Nephron (organoid): ENCODE measurements around the gene S100A5.
"Not testable (repeated sequence)": the region's sequence is repeated elsewhere in the genome, so short reads cannot be mapped to it uniquely, and the experiment has no call there.

Experiments used
- H3K27ac Mint-ChIP-seq, 3 experiments: 2 replicates each; pipeline ENCODE4 v1.8.0; 2020; ENCODE audit warnings: mixed read lengths in 3 of 3, mild to moderate bottlenecking in 2 of 3, moderate library complexity in 1 of 3
- H3K27me3 Mint-ChIP-seq: 2 replicates; pipeline ENCODE4 v1.8.0; 2021; ENCODE audit warnings: low read depth, mild to moderate bottlenecking, moderate library complexity, mixed read lengths
- H3K36me3 Mint-ChIP-seq: 2 replicates; pipeline ENCODE4 v1.8.0; 2020; ENCODE audit warnings: low read depth, mixed read lengths
- H3K4me1 Mint-ChIP-seq: 2 replicates; pipeline ENCODE4 v1.8.0; 2020; ENCODE audit warnings: mixed read lengths
- H3K4me3 Mint-ChIP-seq, 3 experiments: 2 replicates each; pipeline ENCODE4 v1.8.0; 2020; ENCODE audit warnings: mild to moderate bottlenecking in 3 of 3, mixed read lengths in 3 of 3, moderate library complexity in 2 of 3
- H3K9me3 Mint-ChIP-seq: 2 replicates; pipeline ENCODE4 v1.8.0; 2020; ENCODE audit warnings: mixed read lengths
- TF ChIP-seq, protein P1 (sequence below), 3 experiments: fragments of 200-600 bp; sonication (generic); IDR thresholded peaks; one replicate each; pipeline ENCODE4 v1.5.0; 2021; ENCODE audit warnings: antibody characterized with exemption in 3 of 3; ENCODE audit not compliant: unreplicated experiment in 3 of 3

The S100A5 gene

DNA sequence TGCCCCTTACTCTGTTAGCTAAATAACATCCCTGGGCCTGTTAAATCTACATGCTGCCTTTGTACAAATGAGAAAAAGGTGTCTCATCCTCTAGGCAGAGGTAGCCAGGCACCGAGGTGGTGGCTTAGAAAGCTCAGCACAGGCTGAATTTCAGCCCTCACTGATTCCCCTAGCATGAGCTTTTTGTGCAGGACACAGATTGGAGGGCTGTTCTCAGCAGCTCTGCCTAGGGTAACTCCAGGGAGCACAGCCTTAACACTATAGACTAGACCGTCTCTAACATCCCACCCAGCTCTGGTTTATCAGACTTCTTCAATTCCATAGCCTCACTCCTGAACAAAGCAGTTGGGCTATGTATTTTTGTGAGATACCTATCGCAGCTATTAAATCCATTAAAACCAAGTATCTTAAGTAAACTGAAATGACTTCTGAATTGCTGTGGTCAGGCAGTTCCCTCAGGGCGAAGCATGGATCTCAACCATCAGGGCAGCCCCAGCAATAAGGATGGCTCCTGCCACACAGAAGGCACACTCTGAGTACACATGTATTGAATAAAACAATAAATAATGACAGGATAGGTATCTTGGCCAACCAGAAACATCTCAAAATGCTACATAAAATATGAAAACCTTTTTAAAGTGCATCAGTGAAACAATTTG lies 19.8 kb downstream of the S100A5 start:
- Mint-ChIP-seq H3K27ac (no peak overlapping the region), H3K4me1 (no peaks in the 10 kb centered on the region), H3K36me3 (no peaks in the 10 kb centered on the region), H3K9me3 (no peaks in the 10 kb centered on the region), H3K4me3 (no peak overlapping the region), H3K27me3 (peaks cover 8% of the 10 kb centered on the region)
- TF ChIP-seq, protein P1, sequence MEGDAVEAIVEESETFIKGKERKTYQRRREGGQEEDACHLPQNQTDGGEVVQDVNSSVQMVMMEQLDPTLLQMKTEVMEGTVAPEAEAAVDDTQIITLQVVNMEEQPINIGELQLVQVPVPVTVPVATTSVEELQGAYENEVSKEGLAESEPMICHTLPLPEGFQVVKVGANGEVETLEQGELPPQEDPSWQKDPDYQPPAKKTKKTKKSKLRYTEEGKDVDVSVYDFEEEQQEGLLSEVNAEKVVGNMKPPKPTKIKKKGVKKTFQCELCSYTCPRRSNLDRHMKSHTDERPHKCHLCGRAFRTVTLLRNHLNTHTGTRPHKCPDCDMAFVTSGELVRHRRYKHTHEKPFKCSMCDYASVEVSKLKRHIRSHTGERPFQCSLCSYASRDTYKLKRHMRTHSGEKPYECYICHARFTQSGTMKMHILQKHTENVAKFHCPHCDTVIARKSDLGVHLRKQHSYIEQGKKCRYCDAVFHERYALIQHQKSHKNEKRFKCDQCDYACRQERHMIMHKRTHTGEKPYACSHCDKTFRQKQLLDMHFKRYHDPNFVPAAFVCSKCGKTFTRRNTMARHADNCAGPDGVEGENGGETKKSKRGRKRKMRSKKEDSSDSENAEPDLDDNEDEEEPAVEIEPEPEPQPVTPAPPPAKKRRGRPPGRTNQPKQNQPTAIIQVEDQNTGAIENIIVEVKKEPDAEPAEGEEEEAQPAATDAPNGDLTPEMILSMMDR (IDR thresholded peaks at IDR 0.05; ENCODE audit: unreplicated experiment in 3 of 3): no peak

DNA sequence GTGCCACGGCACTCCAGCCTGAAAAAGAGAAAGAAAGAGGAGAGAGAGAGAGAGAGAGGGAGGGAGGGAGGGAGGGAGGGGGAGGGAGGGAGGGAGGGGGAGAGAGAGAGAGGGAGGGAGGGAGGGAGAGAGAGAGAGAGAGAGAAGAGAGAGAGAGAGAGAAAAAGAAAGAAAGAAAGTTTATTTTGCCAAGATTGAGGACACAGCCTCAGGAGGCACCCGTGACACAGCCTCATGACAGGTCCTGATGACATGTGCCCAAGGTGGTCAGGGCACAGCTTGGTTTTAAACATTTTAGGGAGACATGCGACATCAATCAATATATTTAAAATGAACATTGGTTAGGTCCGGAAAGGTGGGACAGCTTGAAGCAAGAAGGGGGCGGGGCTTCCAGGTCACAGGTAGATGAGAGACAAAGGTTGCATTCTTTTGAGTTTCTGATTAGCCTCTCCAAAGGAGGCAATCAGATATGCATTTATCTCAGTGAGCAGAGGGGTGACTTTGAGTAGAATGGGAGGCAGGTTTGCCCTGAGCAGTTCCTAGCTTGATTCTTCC lies 20.5 kb downstream of the S100A5 start:
- not testable (repeated sequence) for H3K9me3 Mint-ChIP-seq, H3K27me3 Mint-ChIP-seq, H3K4me3 Mint-ChIP-seq, H3K27ac Mint-ChIP-seq, H3K4me1 Mint-ChIP-seq, H3K36me3 Mint-ChIP-seq

DNA sequence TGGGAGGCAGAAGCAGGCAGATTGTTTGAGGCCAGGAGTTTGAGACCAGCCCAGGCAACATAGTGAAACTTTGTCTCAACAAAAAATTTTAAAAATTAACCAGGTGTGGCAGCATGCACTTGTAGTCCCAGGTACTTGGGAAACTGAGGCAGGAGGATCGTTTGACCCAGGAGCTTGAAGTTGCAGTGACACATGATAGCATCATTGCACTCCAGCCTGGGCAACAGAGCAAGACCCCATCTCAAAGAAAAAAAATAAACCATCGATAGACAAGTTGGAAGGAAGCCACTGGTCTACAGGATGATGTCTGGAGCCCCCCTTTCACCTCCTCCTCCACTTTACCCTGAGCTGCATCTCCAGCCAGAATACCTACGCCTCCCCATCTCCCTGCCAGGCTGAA lies 21.5 kb downstream of the S100A5 start:
- Mint-ChIP-seq H3K27ac (no peak overlapping the region), H3K9me3 (no peaks in the 10 kb centered on the region), H3K4me3 (no peak overlapping the region), H3K27me3 (peaks cover 9% of the 10 kb centered on the region), H3K36me3 (no peaks in the 10 kb centered on the region), H3K4me1 (no peaks in the 10 kb centered on the region)
- TF ChIP-seq, protein P1 (IDR thresholded peaks at IDR 0.05; ENCODE audit: unreplicated experiment in 3 of 3): no peak

DNA sequence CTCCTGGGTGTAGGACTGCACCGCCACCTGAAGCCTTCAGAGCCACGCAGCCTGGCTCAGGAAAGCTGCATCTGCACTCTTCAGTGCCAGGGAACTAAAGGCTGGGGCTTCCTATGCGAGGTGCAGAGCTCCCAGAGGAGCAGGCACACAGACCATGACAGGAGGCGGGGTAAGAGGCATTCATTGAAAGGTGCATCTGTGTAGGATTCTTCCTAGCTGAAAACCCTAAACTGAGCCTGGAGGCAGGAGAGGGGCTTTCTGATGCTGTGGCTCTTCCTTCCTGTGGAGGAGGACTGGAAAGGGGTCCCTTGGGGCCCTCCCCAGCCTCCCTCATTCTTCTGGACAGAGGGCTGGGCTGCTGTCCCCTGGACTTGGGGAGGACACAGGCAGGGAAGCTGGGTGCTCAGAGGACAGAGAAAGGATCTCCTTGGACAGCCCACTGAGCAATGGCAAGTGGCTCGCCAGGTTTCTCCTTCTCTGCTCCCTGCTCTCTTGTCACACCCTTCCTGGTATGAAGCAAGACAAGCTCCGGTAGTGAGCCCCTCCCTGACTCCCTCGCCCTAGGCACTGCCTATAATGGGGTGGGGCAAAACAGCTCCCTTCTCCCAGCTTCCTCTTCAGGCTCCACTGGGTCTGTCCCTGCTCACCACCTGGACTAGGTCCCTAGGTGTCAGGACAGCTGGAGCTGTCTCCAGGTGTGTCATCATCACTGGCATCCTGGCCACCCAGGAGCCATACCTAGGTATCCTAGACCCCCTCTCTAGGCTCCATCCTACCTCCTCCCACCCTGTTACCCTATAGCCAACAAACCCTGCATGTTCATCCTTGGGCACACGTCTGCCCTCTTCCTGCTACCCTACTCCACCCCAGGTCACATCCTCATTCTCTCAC lies 25.0 kb downstream of the S100A5 start:
- Mint-ChIP-seq H3K27me3 (peaks cover 9% of the 10 kb centered on the region), H3K9me3 (no peaks in the 10 kb centered on the region), H3K36me3 (no peaks in the 10 kb centered on the region), H3K4me1 (peaks cover 7% of the 10 kb centered on the region), H3K4me3 (no peak overlapping the region), H3K27ac (no peak overlapping the region)
- TF ChIP-seq, protein P1 (IDR thresholded peaks at IDR 0.05; ENCODE audit: unreplicated experiment in 3 of 3): no peak

DNA sequence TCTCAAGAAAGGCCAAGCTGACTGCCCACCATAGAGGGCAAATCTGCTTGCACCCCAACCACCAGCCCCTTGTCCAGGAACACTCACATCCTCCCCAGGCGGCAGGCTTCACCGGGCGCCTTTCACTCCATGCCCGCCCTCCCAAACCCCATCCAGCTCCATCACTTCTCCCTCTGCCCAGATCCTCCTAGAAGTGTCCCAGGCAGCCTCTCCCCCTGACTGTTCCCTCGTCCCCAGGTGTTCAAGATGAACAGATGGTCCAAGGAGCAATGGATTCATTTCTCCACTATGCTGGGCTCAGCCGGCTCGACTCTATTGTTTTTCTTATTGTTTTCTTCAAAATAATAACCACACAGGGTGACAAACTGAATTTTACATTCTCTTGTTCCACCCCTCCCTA lies 27.1 kb downstream of the S100A5 start:
- Mint-ChIP-seq H3K36me3 (no peaks in the 10 kb centered on the region), H3K9me3 (no peaks in the 10 kb centered on the region), H3K27ac (no peak overlapping the region), H3K4me3 (no peak overlapping the region), H3K27me3 (peaks cover 9% of the 10 kb centered on the region), H3K4me1 (peaks cover 8% of the 10 kb centered on the region)
- TF ChIP-seq, protein P1 (IDR thresholded peaks at IDR 0.05; ENCODE audit: unreplicated experiment in 3 of 3): no peak

DNA sequence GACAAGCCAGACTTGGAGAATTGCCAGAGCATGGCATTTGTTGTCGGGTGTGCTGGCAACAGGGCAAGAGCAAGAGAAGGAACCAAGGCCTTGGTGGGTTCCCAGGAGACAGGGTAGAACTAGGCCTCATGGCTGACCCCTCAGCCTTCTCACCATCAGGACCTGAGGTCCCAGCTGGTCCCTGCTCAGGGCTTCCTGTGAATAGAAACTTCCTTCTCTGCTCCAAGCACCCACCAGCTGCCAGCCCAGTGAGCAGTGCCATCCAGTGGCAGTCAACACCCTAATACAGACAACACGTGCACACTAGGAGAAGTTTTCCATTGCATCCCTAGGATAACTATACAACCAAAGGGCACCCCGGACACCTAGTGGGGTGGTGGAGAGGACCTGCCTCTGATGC lies 27.7 kb downstream of the S100A5 start:
- H3K4me1 Mint-ChIP-seq: peaks cover 9% of the 10 kb centered on the region
- TF ChIP-seq, protein P1 (IDR thresholded peaks at IDR 0.05; ENCODE audit: unreplicated experiment in 3 of 3): no peak

More for the DNA sequence above, 27.7 kb downstream of the S100A5 start:
- Mint-ChIP-seq H3K27ac (no peak overlapping the region), H3K4me3 (no peak overlapping the region), H3K27me3 (peaks cover 9% of the 10 kb centered on the region), H3K36me3 (no peaks in the 10 kb centered on the region), H3K9me3 (no peaks in the 10 kb centered on the region)
